B cell (primary cell): Measurements from ENCODE around the gene MRM2. TPM values are rescaled to one million over a fixed set of nuclear protein-coding genes. Genes with fewer than 3 reads are reported as not detected.

ENCODE experiments used
- ATAC-seq: fragments of 200-7000 bp; cut with Tn5 transposase; one replicate; pipeline ENCODE4 v1.10.0; 2021; ENCODE audit warnings: low read depth, mild to moderate bottlenecking, moderate number of reproducible peaks, moderate library complexity
- CTCF ChIA-PET: fragments of 350-600 bp; sonication (Branson Sonifier 250); formaldehyde crosslinking; loops from one replicate; lab custom pipeline; 2021; ENCODE audit warnings: antibody characterized with exemption, inconsistent platforms; lab: Charles Lee
- POLR2A ChIA-PET: fragments of 350-600 bp; sonication (Branson Sonifier 250); formaldehyde crosslinking; loops from one replicate; lab custom pipeline; 2021; ENCODE audit warnings: antibody characterized with exemption; lab: Charles Lee
- DNase-seq: peaks from one replicate; pipeline ENCODE4 v3.0.0; 2013
- H2AFZ ChIP-seq: 2 replicates; pipeline ENCODE4 v1.6.1; 2012; ENCODE audit warnings: mild to moderate bottlenecking, low read depth, low read length; ENCODE audit not compliant: insufficient read depth, poor library complexity, severe bottlenecking
- H3K27ac ChIP-seq, 2 donors: 1 replicate in 1 of 2; 2 replicates in 1 of 2; pipeline ENCODE4 v1.5.1; 2012 to 2013; ENCODE audit warnings: low read length in 2 of 2, mild to moderate bottlenecking in 2 of 2, moderate library complexity in 1 of 2
- H3K27me3 ChIP-seq, 4 experiments: fragments of 200-600 bp in 1 of 4; sonication (generic) in 1 of 4; replicated peaks in 1 of 4; 1 replicate in 2 of 4; 2 replicates in 2 of 4; pipeline versions ENCODE4 v1.6.1 to v1.7.0; 2013 to 2016; ENCODE audit warnings: low read length in 3 of 4, mild to moderate bottlenecking in 2 of 4, mixed read lengths in 1 of 4, moderate library complexity in 1 of 4; ENCODE audit not compliant: insufficient read depth in 4 of 4, control insufficient read depth in 3 of 4; ENCODE audit errors: control extremely low read depth in 1 of 4
- H3K36me3 ChIP-seq, 2 experiments: replicated peaks in 1 of 2; 1 replicate in 1 of 2; 2 replicates in 1 of 2; pipeline versions ENCODE4 v1.6.1 to v1.7.1; 2013; ENCODE audit warnings: low read length in 1 of 2; ENCODE audit not compliant: insufficient read depth in 2 of 2, control insufficient read depth in 1 of 2; ENCODE audit errors: control extremely low read depth in 1 of 2, extremely low read depth in 1 of 2
- H3K4me1 ChIP-seq, 2 donors: fragments of 200-600 bp in 1 of 2; sonication (generic) in 1 of 2; 1 replicate in 1 of 2; 2 replicates in 1 of 2; pipeline versions ENCODE4 v1.5.1 to v1.6.1; 2013 to 2017; ENCODE audit warnings: low read length in 2 of 2; ENCODE audit not compliant: control insufficient read depth in 2 of 2, insufficient read depth in 2 of 2
- H3K4me2 ChIP-seq: replicated peaks from 2 replicates; pipeline ENCODE3; 2012; ENCODE audit warnings: mild to moderate bottlenecking, low read depth, low read length; ENCODE audit not compliant: poor library complexity, severe bottlenecking
- H3K4me3 ChIP-seq, 5 experiments: fragments of 200-600 bp in 1 of 5; sonication (generic) in 1 of 5; 1 replicate in 3 of 5; 2 replicates in 2 of 5; pipeline versions ENCODE4 v1.5.1 to v1.7.0; 2011 to 2016; ENCODE audit warnings: low read length in 4 of 5, mild to moderate bottlenecking in 4 of 5, low read depth in 2 of 5, control low read depth in 1 of 5, moderate library complexity in 1 of 5; ENCODE audit not compliant: insufficient read depth in 1 of 5; ENCODE audit errors: control extremely low read depth in 1 of 5, extremely low read depth in 1 of 5
- H3K79me2 ChIP-seq: fragments of 200-600 bp; sonication (generic); one replicate; pipeline ENCODE4 v1.6.0; 2016; ENCODE audit warnings: low read length; ENCODE audit not compliant: control insufficient read depth, insufficient read depth
- H3K9ac ChIP-seq: fragments of 200-600 bp; sonication (generic); 2 replicates; pipeline ENCODE4 v1.6.1; 2017; ENCODE audit warnings: mild to moderate bottlenecking, low read length, moderate library complexity
- H3K9me3 ChIP-seq, 3 donors: one replicate each; pipeline versions ENCODE4 v1.6.1 to v1.7.1; 2013; ENCODE audit warnings: low read length in 2 of 3; ENCODE audit not compliant: control insufficient read depth in 2 of 3, insufficient read depth in 1 of 3; ENCODE audit errors: control extremely low read depth in 1 of 3
- H4K20me1 ChIP-seq: 2 replicates; pipeline ENCODE4 v1.6.0; 2012; ENCODE audit warnings: mild to moderate bottlenecking, low read length; ENCODE audit not compliant: insufficient read depth, control insufficient read depth, poor library complexity, severe bottlenecking
- H3K27ac Mint-ChIP-seq: one replicate; pipeline ENCODE4 v1.8.0; 2021; ENCODE audit warnings: mixed read lengths
- H3K27me3 Mint-ChIP-seq: one replicate; pipeline ENCODE4 v1.8.0; 2021; ENCODE audit warnings: mixed read lengths
- H3K4me1 Mint-ChIP-seq: one replicate; pipeline ENCODE4 v1.8.0; 2021; ENCODE audit warnings: mixed read lengths
- H3K4me3 Mint-ChIP-seq: one replicate; pipeline ENCODE4 v1.8.0; 2021; ENCODE audit warnings: mixed read lengths
- H3K9me3 Mint-ChIP-seq: one replicate; pipeline ENCODE4 v1.8.0; 2022; ENCODE audit warnings: mixed read lengths; ENCODE audit not compliant: insufficient read depth
- CTCF ChIP-seq: fragments of 200-600 bp; IDR thresholded peaks from one replicate; pipeline ENCODE4 v1.8.0; 2022; ENCODE audit warnings: antibody characterized with exemption, mild to moderate bottlenecking
- EZH2 ChIP-seq: IDR thresholded peaks from 2 replicates; pipeline ENCODE4 v1.6.1; 2012; ENCODE audit warnings: borderline replicate concordance, low read depth, mild to moderate bottlenecking, moderate library complexity, low read length; ENCODE audit not compliant: insufficient read depth, poor library complexity, severe bottlenecking
- WGBS: methylation state at CpG from one replicate; pipeline ENCODE4 v1.1.5; 2013; ENCODE audit warnings: missing lambda C conversion rate; ENCODE audit not compliant: insufficient coverage; 5-methylcytosine and 5-hydroxymethylcytosine counted together
- intact Hi-C: fragments of 100-400 bp; cut with micrococcal nuclease; formaldehyde crosslinking; loops from one replicate; pipeline ENCODE4 v1.10.0; 2022
- polyA plus RNA-seq: library from polyadenylated mRNA; depleted of rRNA; stranded (reverse); fragments of >200 nt; gene quantifications from 2 replicates; pipeline ENCODE4 v1.2.3, GENCODE V29; 2012
- total RNA-seq, 2 donors: library from RNA; stranded (reverse); fragments of 120-200 nt in 1 of 2; gene quantifications; 1 replicate in 1 of 2; 2 replicates in 1 of 2; pipeline versions ENCODE4 v1.2.3 to v1.2.4, GENCODE V29; 2013 to 2022

MRM2 gene
- total and polyA plus RNA-seq, 2 donors (not counting 1 experiment from before 2014, with no cell fraction given): 9.2 to 29.0 TPM

GRCh38 chr7:2243458-2243857 is 1.5 kb upstream of the MRM2 start:
- POLR2A ChIA-PET: no interaction called here
- no peak for ATAC-seq
- peaks cover 0 to 8% of the 10 kb centered on the region in 2 experiments for H3K36me3 ChIP-seq
- no peak overlapping the region for H3K9ac ChIP-seq
- H3K4me1 ChIP-seq: peaks cover 30 to 63% of the 10 kb centered on the region in 2 donors
- Mint-ChIP-seq H3K4me1 (peaks cover 49% of the 10 kb centered on the region), H3K9me3 (no peaks in the 10 kb centered on the region), H3K27ac (no peak overlapping the region), H3K4me3 (no peak overlapping the region), H3K27me3 (no peaks in the 10 kb centered on the region)
- H3K27ac ChIP-seq: no peak overlapping the region
- H3K9me3 ChIP-seq: no peaks in the 10 kb centered on the region
- CTCF ChIA-PET: no interaction called here
- intact Hi-C loops: no loop called here
- H3K4me2 ChIP-seq: no peak overlapping the region
- no peak for TF ChIP-seq CTCF
- DNase-seq: no peak
- H2AFZ ChIP-seq: no peak overlapping the region
- H3K4me3 ChIP-seq: no peak overlapping the region
- no peaks in the 10 kb centered on the region for H4K20me1 ChIP-seq
- H3K79me2 ChIP-seq: peaks cover 55% of the 10 kb centered on the region
- H3K27me3 ChIP-seq: no peaks in the 10 kb centered on the region
- WGBS: 98% methylated on average over 8 of the region's 12 CpGs

- Histone ChIP-seq H3K79me2 (peaks cover 55% of the 10 kb centered on the region), H3K4me1 (peaks cover 36 to 66% of the 10 kb centered on the region in 2 donors)
- peak; percentile 57 for DNase-seq
Measured at GRCh38 chr7:2242541-2243429, 780 bp upstream of the MRM2 start.

More at GRCh38 chr7:2242541-2243429, 780 bp upstream of the MRM2 start:
- Histone ChIP-seq H3K27ac (peak overlapping the region; percentile 72 to 84), H3K9me3 (no peaks in the 10 kb centered on the region), H3K9ac (peak overlapping the region; percentile 82), H4K20me1 (no peaks in the 10 kb centered on the region), H3K4me3 (peak overlapping the region; percentile 53 to 95 (median 85)), H3K36me3 (peaks cover 3 to 15% of the 10 kb centered on the region in 2 experiments), H3K27me3 (no peaks in the 10 kb centered on the region), H3K4me2 (peak overlapping the region; percentile 69), H2AFZ (peak overlapping the region; percentile 75)
- H3K4me1 Mint-ChIP-seq: peaks cover 49% of the 10 kb centered on the region
- ChIA-PET POLR2A (interaction anchor here (1.2 kb wide), 1 partner anchor 162 kb away, joined by 3 read pairs; no protein-coding TSS in a partner anchor), CTCF (interaction anchor here (0.9 to 1.7 kb wide), 4 partner anchors 9 to 105 kb away, joined by 3 to 6 read pairs (median 4); partner anchors contain the start of gene MAD1L1)
- peak overlapping the region; percentile 90 for H3K4me3 Mint-ChIP-seq
- no peaks in the 10 kb centered on the region for H3K9me3 Mint-ChIP-seq
- TF ChIP-seq EZH2: no peak
- TF ChIP-seq CTCF: no peak
- peak; percentile 37 for ATAC-seq
- WGBS: 48% methylated on average over 20 of the region's 21 CpGs
- H3K27me3 Mint-ChIP-seq: no peaks in the 10 kb centered on the region
- intact Hi-C loops: no loop called here
- peak overlapping the region; percentile 86 for H3K27ac Mint-ChIP-seq
